ENCODE results near the gene KNCN. TPM values are rescaled to one million over a fixed set of nuclear protein-coding genes. Genes with fewer than 3 reads are reported as not detected.

KNCN gene
- total RNA-seq, 3 donors from 2014 or later = not detected

- H3K9me3 ChIP-seq = no peaks in the 10 kb centered on the region
- H3K4me3 ChIP-seq = no peak overlapping the region
- no peaks in the 10 kb centered on the region for H3K4me1 ChIP-seq
- TF ChIP-seq POLR2A (IDR thresholded peaks at IDR 0.05) = no peak
- no peak for TF ChIP-seq CTCF (IDR thresholded peaks at IDR 0.05)
- TF ChIP-seq POLR2AphosphoS5 (IDR thresholded peaks at IDR 0.05) = no peak
- intact Hi-C loops (cut with DNase I; ENCODE audit: low total_unique reads) = no loop called here
- H3K36me3 ChIP-seq = no peaks in the 10 kb centered on the region
- no peak for DNase-seq (ENCODE audit: low spot score in 2 of 2)
- no peak overlapping the region for H3K27ac ChIP-seq
- H3K27me3 ChIP-seq = peaks cover 0 to 16% of the 10 kb centered on the region in 2 donors
Observed at GRCh38 chr1:46532095-46532494, 19.4 kb downstream of the KNCN start.

- Histone ChIP-seq H3K9me3 (no peaks in the 10 kb centered on the region), H3K27me3 (peaks cover 0 to 15% of the 10 kb centered on the region in 2 donors), H3K4me3 (no peak overlapping the region), H3K27ac (no peak overlapping the region), H3K4me1 (no peaks in the 10 kb centered on the region), H3K36me3 (no peaks in the 10 kb centered on the region)
- intact Hi-C loops (cut with DNase I; ENCODE audit: low total_unique reads) = no loop called here
- DNase-seq (ENCODE audit: low spot score in 2 of 2) = no peak
- TF ChIP-seq CTCF (IDR thresholded peaks at IDR 0.05) = no peak
- TF ChIP-seq POLR2A (IDR thresholded peaks at IDR 0.05) = no peak
- TF ChIP-seq POLR2AphosphoS5 (IDR thresholded peaks at IDR 0.05) = no peak
Observed at GRCh38 chr1:46530791-46531409, 20.5 kb downstream of the KNCN start.

GRCh38 chr1:46530311-46530710, 21.1 kb downstream of the KNCN start:
- DNase-seq (ENCODE audit: low spot score in 2 of 2) = no peak
- TF ChIP-seq POLR2AphosphoS5 (IDR thresholded peaks at IDR 0.05) (no peak), POLR2A (IDR thresholded peaks at IDR 0.05) (no peak), CTCF (IDR thresholded peaks at IDR 0.05) (no peak)
- Histone ChIP-seq H3K27me3 (peaks cover 0 to 15% of the 10 kb centered on the region in 2 donors), H3K36me3 (no peaks in the 10 kb centered on the region), H3K4me3 (no peak overlapping the region), H3K4me1 (no peaks in the 10 kb centered on the region), H3K9me3 (no peaks in the 10 kb centered on the region), H3K27ac (no peak overlapping the region)
- intact Hi-C loops (cut with DNase I; ENCODE audit: low total_unique reads) = no loop called here

- intact Hi-C loops (cut with DNase I; ENCODE audit: low total_unique reads) = loop anchor here (10.0 kb wide), 1 partner anchor 474 kb away; no protein-coding TSS in a partner anchor
- Histone ChIP-seq H3K36me3 (no peaks in the 10 kb centered on the region), H3K4me3 (no peak overlapping the region), H3K4me1 (no peaks in the 10 kb centered on the region), H3K9me3 (no peaks in the 10 kb centered on the region), H3K27ac (no peak overlapping the region), H3K27me3 (peaks cover 0 to 15% of the 10 kb centered on the region in 2 donors)
- no peak for TF ChIP-seq CTCF (IDR thresholded peaks at IDR 0.05)
- no peak for TF ChIP-seq POLR2A (IDR thresholded peaks at IDR 0.05)
- no peak for TF ChIP-seq POLR2AphosphoS5 (IDR thresholded peaks at IDR 0.05)
- DNase-seq (ENCODE audit: low spot score in 2 of 2) = no peak
Observed at GRCh38 chr1:46529031-46529630, 22.3 kb downstream of the KNCN start.

GRCh38 chr1:46528297-46528955, 23.0 kb downstream of the KNCN start:
- no peaks in the 10 kb centered on the region for H3K9me3 ChIP-seq
- intact Hi-C loops (cut with DNase I; ENCODE audit: low total_unique reads) = loop anchor here (10.0 kb wide), 1 partner anchor 474 kb away; no protein-coding TSS in a partner anchor
- no peaks in the 10 kb centered on the region for H3K4me1 ChIP-seq
- no peak overlapping the region for H3K27ac ChIP-seq
- DNase-seq (ENCODE audit: low spot score in 2 of 2) = no peak
- H3K36me3 ChIP-seq = no peaks in the 10 kb centered on the region
- peaks cover 0 to 15% of the 10 kb centered on the region in 2 donors for H3K27me3 ChIP-seq
- peak overlapping the region in 1 of 3 donors; percentile 20 for H3K4me3 ChIP-seq
- TF ChIP-seq POLR2AphosphoS5 (IDR thresholded peaks at IDR 0.05) = no peak
- no peak for TF ChIP-seq CTCF (IDR thresholded peaks at IDR 0.05)
- TF ChIP-seq POLR2A (IDR thresholded peaks at IDR 0.05) = no peak

Measured in breast epithelium (tissue), 4 donors.